Loucy (cell line): ENCODE measurements around the gene NAALAD2.

Experiments
- EZH2phosphoT487 ChIP-seq: fragments of 200-600 bp; IDR thresholded peaks from 2 replicates; pipeline ENCODE4 v1.6.1; 2018; ENCODE audit warnings: antibody characterized with exemption, mild to moderate bottlenecking, moderate library complexity, borderline replicate concordance
- TF ChIP-seq, protein P1 (sequence below): fragments of 200-600 bp; sonication (generic); conservative IDR thresholded peaks from 2 replicates; pipeline ENCODE4 v1.5.1; 2014; ENCODE audit warnings: mild to moderate bottlenecking, antibody characterized with exemption, low read length

DNA sequence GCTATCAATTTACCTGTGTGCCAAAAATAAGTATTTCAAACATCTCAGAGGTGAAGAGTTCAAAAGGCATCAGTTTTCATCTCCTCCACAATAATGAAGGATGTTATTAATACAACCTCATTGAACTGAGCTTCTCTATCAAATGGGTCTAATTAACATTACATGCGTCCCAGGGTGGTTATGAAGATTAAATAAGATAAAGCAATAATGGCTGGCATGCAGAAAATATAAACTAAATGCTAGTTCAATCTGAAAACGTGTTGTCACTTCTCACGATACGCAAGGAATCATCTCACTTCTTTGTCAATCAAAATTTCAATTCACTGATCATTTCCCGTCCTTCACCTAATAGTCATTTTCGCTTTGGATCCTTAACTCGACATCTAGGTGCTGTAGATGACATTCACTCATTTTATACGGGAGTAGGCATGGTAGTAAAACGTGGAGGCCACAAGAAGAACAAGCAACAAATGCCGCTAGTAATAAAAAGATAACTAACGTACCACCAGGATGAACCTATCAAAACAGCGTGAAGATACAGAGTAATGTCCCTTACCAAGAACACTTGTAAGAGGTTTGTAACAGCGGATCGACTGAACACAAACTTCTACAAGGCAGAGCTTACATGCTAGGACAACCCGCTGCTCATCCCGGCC lies 87.5 kb downstream of the NAALAD2 start:
- TF ChIP-seq, protein P1, sequence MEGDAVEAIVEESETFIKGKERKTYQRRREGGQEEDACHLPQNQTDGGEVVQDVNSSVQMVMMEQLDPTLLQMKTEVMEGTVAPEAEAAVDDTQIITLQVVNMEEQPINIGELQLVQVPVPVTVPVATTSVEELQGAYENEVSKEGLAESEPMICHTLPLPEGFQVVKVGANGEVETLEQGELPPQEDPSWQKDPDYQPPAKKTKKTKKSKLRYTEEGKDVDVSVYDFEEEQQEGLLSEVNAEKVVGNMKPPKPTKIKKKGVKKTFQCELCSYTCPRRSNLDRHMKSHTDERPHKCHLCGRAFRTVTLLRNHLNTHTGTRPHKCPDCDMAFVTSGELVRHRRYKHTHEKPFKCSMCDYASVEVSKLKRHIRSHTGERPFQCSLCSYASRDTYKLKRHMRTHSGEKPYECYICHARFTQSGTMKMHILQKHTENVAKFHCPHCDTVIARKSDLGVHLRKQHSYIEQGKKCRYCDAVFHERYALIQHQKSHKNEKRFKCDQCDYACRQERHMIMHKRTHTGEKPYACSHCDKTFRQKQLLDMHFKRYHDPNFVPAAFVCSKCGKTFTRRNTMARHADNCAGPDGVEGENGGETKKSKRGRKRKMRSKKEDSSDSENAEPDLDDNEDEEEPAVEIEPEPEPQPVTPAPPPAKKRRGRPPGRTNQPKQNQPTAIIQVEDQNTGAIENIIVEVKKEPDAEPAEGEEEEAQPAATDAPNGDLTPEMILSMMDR, result no peak
- no peak for TF ChIP-seq EZH2phosphoT487
